SKM-1 treated with dmso at 0.1 percent for 144 hours (cell line): Measurements from ENCODE around the gene MRPS33.
"Not testable (repeated sequence)": the region's sequence is repeated elsewhere in the genome, so short reads cannot be mapped to it uniquely, and the experiment has no call there.

Experiments used
- DNase-seq: peaks from one replicate; lab custom pipeline; 2025; ENCODE audit not compliant: unreplicated experiment; lab: John Stamatoyannopoulos, UW

MRPS33 gene

GRCh38 chr7:141014524-141015395 is at the start of gene MRPS33:
Gene MRPS33, minus strand, starts transcription at chr7:141014952. Its CDS starts 4,319 bp downstream, at chr7:141010633.
- peak; percentile 97 for DNase-seq

GRCh38 chr7:141057788-141058187 is 43.0 kb upstream of the MRPS33 start:
- no peak for DNase-seq

- no peak for DNase-seq
Observed at GRCh38 chr7:141055146-141055545, 40.4 kb upstream of the MRPS33 start.

- DNase-seq: no peak
Observed at GRCh38 chr7:141053626-141054025, 38.9 kb upstream of the MRPS33 start.

GRCh38 chr7:141045842-141046620 is 31.3 kb upstream of the MRPS33 start:
- no peak for DNase-seq

- DNase-seq: no peak
Observed at GRCh38 chr7:141045126-141045841, 30.5 kb upstream of the MRPS33 start.

- DNase-seq: no peak
Observed at GRCh38 chr7:141043616-141044015, 28.9 kb upstream of the MRPS33 start.

- no peak for DNase-seq
Observed at GRCh38 chr7:141042222-141043193, 27.8 kb upstream of the MRPS33 start.

- DNase-seq: no peak
Observed at GRCh38 chr7:141039376-141039775, 24.6 kb upstream of the MRPS33 start.

GRCh38 chr7:141038100-141038499 is 23.3 kb upstream of the MRPS33 start:
- DNase-seq: not testable (repeated sequence)

GRCh38 chr7:141032539-141033323 is 18.0 kb upstream of the MRPS33 start:
- not testable (repeated sequence) for DNase-seq

- no peak for DNase-seq
Observed at GRCh38 chr7:141028767-141029166, 14.0 kb upstream of the MRPS33 start.

GRCh38 chr7:141027043-141027442 is 12.3 kb upstream of the MRPS33 start:
- no peak for DNase-seq

GRCh38 chr7:141024668-141025067 is 9.9 kb upstream of the MRPS33 start:
- no peak for DNase-seq

GRCh38 chr7:141023295-141023694 is 8.5 kb upstream of the MRPS33 start:
- no peak for DNase-seq

GRCh38 chr7:141017555-141017954 is 2.8 kb upstream of the MRPS33 start:
- DNase-seq: no peak

GRCh38 chr7:141016349-141016748 is 1.6 kb upstream of the MRPS33 start:
- no peak for DNase-seq

- no peak for DNase-seq
Observed at GRCh38 chr7:141014125-141014523, 628 bp downstream of the MRPS33 start.

- DNase-seq: no peak
Observed at GRCh38 chr7:141013345-141013715, 1.4 kb downstream of the MRPS33 start.
